ENCODE measurements around the gene FAM83E. TPM values are rescaled to one million over a fixed set of nuclear protein-coding genes. Genes with fewer than 3 reads are reported as not detected.

Gene FAM83E
- polyA plus RNA-seq (2011; rRNA removed), result 0.16 and 0.45 TPM in 2 replicates
- polyA plus RNA-seq (2012; cell fraction: cytosol; rRNA removed), result 0.13 and 0.25 TPM in 2 replicates
- polyA plus RNA-seq (2012; cell fraction: nucleus; rRNA removed), result 0.29 and 0.73 TPM in 2 replicates
- 0.24 to 0.45 TPM (median 0.41 TPM) in 3 replicates for polyA plus RNA-seq (2017; fragmentation: RNase III; extraction: RNeasy Plus Mini Kit Qiagen cat#74134 plus additional on column Dnase treatment)
- polyA minus RNA-seq (2011; rRNA and poly(A)+ RNA removed), result 0.45 and 0.73 TPM in 2 replicates

DNA sequence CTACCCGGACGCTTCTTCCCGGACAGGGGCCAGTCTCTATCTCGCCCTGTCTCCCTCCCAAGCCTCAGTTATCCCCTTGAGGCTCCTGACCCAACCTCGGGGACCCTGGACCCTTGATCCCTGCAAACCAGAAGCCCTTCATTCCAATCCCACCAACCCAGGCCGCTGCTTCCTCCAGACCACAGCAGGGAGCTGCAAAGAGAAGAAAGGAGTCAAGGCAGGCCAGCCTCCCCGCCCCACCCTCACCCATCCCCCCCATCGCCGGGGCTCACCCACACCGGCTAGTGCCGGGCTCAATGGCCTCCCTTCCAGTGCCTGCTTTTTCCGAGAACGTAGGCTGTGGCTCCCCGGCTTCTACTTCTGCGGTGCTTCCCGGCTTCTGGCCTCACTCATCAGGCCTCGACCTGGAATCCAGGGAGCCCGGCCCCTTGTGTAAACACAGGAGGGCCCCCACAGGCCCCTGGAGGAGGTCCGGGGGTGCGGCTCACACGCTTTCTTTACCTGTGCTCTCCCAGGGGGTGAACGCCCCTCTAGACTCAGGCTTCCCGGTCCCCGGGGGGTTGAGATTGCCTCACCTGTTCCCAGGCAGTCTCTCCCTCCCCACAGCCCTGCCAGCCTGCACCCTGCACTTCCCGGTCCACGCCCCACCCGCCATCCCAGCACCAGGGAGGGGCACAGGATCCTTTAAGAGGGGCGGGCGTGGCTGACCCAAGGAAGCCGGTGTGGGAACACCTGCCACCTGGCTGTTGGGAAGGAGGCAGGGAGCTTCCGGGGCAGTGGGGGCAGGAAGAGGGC, at the start of gene FAM83E:
TSS of gene FAM83E (minus strand) at position 641 of the 795 bp plus-strand sequence. CDS start 1,704 bp downstream, outside the sequence.
- peak; percentile 61 to 75 for DNase-seq (ENCODE audit: low read depth in 1 of 2, low spot score in 1 of 2)
- TF ChIP-seq HOXB5 (CRISPR knock-in tag; IDR thresholded peaks at IDR 0.05) (peak; percentile 71; the same call in 1 of the 2 replicates), ATOH8 (CRISPR knock-in tag; IDR thresholded peaks at IDR 0.05; ENCODE audit: low read depth) (peak; percentile 72; the same call in 1 of the 2 replicates), EHF (CRISPR knock-in tag; IDR thresholded peaks at IDR 0.05) (peak; percentile 92), HOXA7 (CRISPR knock-in tag; IDR thresholded peaks at IDR 0.05) (peak; percentile 99), HDAC2 (IDR thresholded peaks at IDR 0.05) (no peak), FOSB (CRISPR knock-in tag; IDR thresholded peaks at IDR 0.05) (peak; percentile 98), GATA3 (IDR thresholded peaks at IDR 0.05; ENCODE audit: borderline replicate concordance) (peak; percentile 39; the same call in 1 of the 2 replicates), CEBPB (IDR thresholded peaks at IDR 0.05) (peak in 1 of 2 experiments; percentile 3; a peak in 1 of 4 replicates), MAFK (IDR thresholded peaks at IDR 0.05; ENCODE audit: partially characterized antibody) (no peak), FOXS1 (CRISPR knock-in tag; IDR thresholded peaks at IDR 0.05) (0 out of 2 replicates have a peak, but pooled peaks have one; percentile 47), CBX2 (IDR thresholded peaks at IDR 0.05; ENCODE audit: borderline replicate concordance, low read depth) (no peak), MAX (IDR thresholded peaks at IDR 0.05) (no peak; the same call in 1 of the 2 replicates), FOSL2 (IDR thresholded peaks at IDR 0.05) (no peak), FOSL2 (CRISPR knock-in tag; IDR thresholded peaks at IDR 0.05) (0 out of 2 replicates have a peak, but pooled peaks have one; percentile 6), POLR2A (IDR thresholded peaks at IDR 0.05; ENCODE audit: low read length) (peak; percentile 19; the same call in 1 of the 2 replicates), NPAS2 (CRISPR knock-in tag; IDR thresholded peaks at IDR 0.05; ENCODE audit: borderline replicate concordance) (0 out of 2 replicates have a peak, but pooled peaks have one; percentile 30), TP53 (CRISPR knock-in tag; IDR thresholded peaks at IDR 0.05) (peak; percentile 99), TFCP2L1 (CRISPR knock-in tag; IDR thresholded peaks at IDR 0.05) (peak; percentile 98), ZNF302 (CRISPR knock-in tag; IDR thresholded peaks at IDR 0.05) (no peak), POLR2AphosphoS2 (conservative IDR thresholded peaks at IDR 0.05; ENCODE audit: low read length) (peak; percentile 92), RARB (CRISPR knock-in tag; IDR thresholded peaks at IDR 0.05) (peak; percentile 95), RNF2 (IDR thresholded peaks at IDR 0.05; ENCODE audit: borderline replicate concordance, low read depth) (no peak), MAZ (IDR thresholded peaks at IDR 0.05; ENCODE audit: borderline replicate concordance, low read depth, low read length) (no peak), RAD21 (conservative IDR thresholded peaks at IDR 0.05 in 1 of 2, IDR thresholded peaks at IDR 0.05 in 1 of 2) (no peak), ESRRA (IDR thresholded peaks at IDR 0.05; ENCODE audit: borderline replicate concordance, low read length) (no peak), CHD2 (IDR thresholded peaks at IDR 0.05; ENCODE audit: low read length, partially characterized antibody) (peak; percentile 39)
- TF ChIP-seq, protein P1, sequence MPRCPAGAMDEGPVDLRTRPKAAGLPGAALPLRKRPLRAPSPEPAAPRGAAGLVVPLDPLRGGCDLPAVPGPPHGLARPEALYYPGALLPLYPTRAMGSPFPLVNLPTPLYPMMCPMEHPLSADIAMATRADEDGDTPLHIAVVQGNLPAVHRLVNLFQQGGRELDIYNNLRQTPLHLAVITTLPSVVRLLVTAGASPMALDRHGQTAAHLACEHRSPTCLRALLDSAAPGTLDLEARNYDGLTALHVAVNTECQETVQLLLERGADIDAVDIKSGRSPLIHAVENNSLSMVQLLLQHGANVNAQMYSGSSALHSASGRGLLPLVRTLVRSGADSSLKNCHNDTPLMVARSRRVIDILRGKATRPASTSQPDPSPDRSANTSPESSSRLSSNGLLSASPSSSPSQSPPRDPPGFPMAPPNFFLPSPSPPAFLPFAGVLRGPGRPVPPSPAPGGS (IDR thresholded peaks at IDR 0.05), result peak; percentile 68; the same call in 1 of the 3 replicates
- TF ChIP-seq, protein P2, sequence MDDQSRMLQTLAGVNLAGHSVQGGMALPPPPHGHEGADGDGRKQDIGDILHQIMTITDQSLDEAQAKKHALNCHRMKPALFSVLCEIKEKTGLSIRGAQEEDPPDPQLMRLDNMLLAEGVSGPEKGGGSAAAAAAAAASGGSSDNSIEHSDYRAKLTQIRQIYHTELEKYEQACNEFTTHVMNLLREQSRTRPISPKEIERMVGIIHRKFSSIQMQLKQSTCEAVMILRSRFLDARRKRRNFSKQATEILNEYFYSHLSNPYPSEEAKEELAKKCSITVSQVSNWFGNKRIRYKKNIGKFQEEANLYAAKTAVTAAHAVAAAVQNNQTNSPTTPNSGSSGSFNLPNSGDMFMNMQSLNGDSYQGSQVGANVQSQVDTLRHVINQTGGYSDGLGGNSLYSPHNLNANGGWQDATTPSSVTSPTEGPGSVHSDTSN (IDR thresholded peaks at IDR 0.05), result peak; percentile 74
- TF ChIP-seq, protein P3, sequence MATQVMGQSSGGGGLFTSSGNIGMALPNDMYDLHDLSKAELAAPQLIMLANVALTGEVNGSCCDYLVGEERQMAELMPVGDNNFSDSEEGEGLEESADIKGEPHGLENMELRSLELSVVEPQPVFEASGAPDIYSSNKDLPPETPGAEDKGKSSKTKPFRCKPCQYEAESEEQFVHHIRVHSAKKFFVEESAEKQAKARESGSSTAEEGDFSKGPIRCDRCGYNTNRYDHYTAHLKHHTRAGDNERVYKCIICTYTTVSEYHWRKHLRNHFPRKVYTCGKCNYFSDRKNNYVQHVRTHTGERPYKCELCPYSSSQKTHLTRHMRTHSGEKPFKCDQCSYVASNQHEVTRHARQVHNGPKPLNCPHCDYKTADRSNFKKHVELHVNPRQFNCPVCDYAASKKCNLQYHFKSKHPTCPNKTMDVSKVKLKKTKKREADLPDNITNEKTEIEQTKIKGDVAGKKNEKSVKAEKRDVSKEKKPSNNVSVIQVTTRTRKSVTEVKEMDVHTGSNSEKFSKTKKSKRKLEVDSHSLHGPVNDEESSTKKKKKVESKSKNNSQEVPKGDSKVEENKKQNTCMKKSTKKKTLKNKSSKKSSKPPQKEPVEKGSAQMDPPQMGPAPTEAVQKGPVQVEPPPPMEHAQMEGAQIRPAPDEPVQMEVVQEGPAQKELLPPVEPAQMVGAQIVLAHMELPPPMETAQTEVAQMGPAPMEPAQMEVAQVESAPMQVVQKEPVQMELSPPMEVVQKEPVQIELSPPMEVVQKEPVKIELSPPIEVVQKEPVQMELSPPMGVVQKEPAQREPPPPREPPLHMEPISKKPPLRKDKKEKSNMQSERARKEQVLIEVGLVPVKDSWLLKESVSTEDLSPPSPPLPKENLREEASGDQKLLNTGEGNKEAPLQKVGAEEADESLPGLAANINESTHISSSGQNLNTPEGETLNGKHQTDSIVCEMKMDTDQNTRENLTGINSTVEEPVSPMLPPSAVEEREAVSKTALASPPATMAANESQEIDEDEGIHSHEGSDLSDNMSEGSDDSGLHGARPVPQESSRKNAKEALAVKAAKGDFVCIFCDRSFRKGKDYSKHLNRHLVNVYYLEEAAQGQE (IDR thresholded peaks at IDR 0.05), result peak; percentile 43; the same call in 1 of the 2 replicates
- TF ChIP-seq, protein P4, sequence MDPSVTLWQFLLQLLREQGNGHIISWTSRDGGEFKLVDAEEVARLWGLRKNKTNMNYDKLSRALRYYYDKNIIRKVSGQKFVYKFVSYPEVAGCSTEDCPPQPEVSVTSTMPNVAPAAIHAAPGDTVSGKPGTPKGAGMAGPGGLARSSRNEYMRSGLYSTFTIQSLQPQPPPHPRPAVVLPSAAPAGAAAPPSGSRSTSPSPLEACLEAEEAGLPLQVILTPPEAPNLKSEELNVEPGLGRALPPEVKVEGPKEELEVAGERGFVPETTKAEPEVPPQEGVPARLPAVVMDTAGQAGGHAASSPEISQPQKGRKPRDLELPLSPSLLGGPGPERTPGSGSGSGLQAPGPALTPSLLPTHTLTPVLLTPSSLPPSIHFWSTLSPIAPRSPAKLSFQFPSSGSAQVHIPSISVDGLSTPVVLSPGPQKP (IDR thresholded peaks at IDR 0.05; ENCODE audit: low read depth, low read length), result no peak

More for the DNA sequence above, at the start of gene FAM83E:
- peak; percentile 4; a peak in 5 of 6 replicates for ATAC-seq
- ChIA-PET POLR2A (interaction anchor here (0.5 to 0.9 kb wide), 4 partner anchors 9 to 747 kb away, joined by 3 read pairs; partner anchors contain the start of gene TEAD2), CTCF (interaction anchor here (1.1 to 18.9 kb wide), 6 partner anchors 9 to 301 kb away, joined by 3 to 396 read pairs (median 4); partner anchors contain the start of gene KDELR1)
- no peak for FAIRE-seq
- H3K4me1 ChIP-seq, result peaks cover 37% of the 10 kb centered on the region
- 43% methylated on average over 30 of the region's 31 CpGs for WGBS (ENCODE audit: missing lambda C conversion rate)
- peak within 1 kb of the TSS; percentile 3 to 90; a peak in 4 of 6 replicates for H3K27ac ChIP-seq
- peak within 1 kb of the TSS; percentile 92 for H3K4me2 ChIP-seq
- H3K4me3 ChIP-seq, result no peak within 1 kb of the TSS
- H3K9me3 ChIP-seq, result no peaks in the 10 kb centered on the region
